ENCODE data around the gene DGKB.
"Not testable (repeated sequence)": the region's sequence is repeated elsewhere in the genome, so short reads cannot be mapped to it uniquely, and the experiment has no call there.

Gene DGKB

GRCh38 chr7:14570750-14571607 is 331.6 kb downstream of the DGKB start:
- DNase-seq: no peak

- no peak for DNase-seq
These were observed 350.5 kb downstream of the DGKB start for GRCh38 chr7:14552060-14552459.

GRCh38 chr7:14551310-14551709 is 351.2 kb downstream of the DGKB start:
- no peak for DNase-seq

GRCh38 chr7:14542624-14543023 is 359.9 kb downstream of the DGKB start:
- DNase-seq: no peak

GRCh38 chr7:14521183-14521582 is 381.4 kb downstream of the DGKB start:
- DNase-seq: no peak

- no peak for DNase-seq
These were observed 392.3 kb downstream of the DGKB start for GRCh38 chr7:14510268-14510667.

- no peak for DNase-seq
These were observed 394.9 kb downstream of the DGKB start for GRCh38 chr7:14507617-14508016.

- DNase-seq: no peak
These were observed 396.6 kb downstream of the DGKB start for GRCh38 chr7:14505906-14506305.

- DNase-seq: no peak
These were observed 398.4 kb downstream of the DGKB start for GRCh38 chr7:14504134-14504533.

GRCh38 chr7:14503623-14504022 is 398.9 kb downstream of the DGKB start:
- DNase-seq: no peak

- no peak for DNase-seq
These were observed 401.1 kb downstream of the DGKB start for GRCh38 chr7:14501436-14501835.

- DNase-seq: no peak
These were observed 405.2 kb downstream of the DGKB start for GRCh38 chr7:14497390-14497789.

- DNase-seq: no peak
These were observed 406.9 kb downstream of the DGKB start for GRCh38 chr7:14495633-14496032.

GRCh38 chr7:14487701-14488395 is 414.7 kb downstream of the DGKB start:
- DNase-seq: no peak

- no peak for DNase-seq
These were observed 418.9 kb downstream of the DGKB start for GRCh38 chr7:14483663-14484062.

GRCh38 chr7:14480281-14480680 is 422.3 kb downstream of the DGKB start:
- DNase-seq: no peak

GRCh38 chr7:14478834-14479510 is 423.6 kb downstream of the DGKB start:
- no peak for DNase-seq

- not testable (repeated sequence) for DNase-seq
These were observed 440.8 kb downstream of the DGKB start for GRCh38 chr7:14461716-14462115.

- DNase-seq: not testable (repeated sequence)
These were observed 443.7 kb downstream of the DGKB start for GRCh38 chr7:14458846-14459245.

GRCh38 chr7:14457568-14458453 is 444.7 kb downstream of the DGKB start:
- DNase-seq: peak; percentile 34

- no peak for DNase-seq
These were observed 453.3 kb downstream of the DGKB start for GRCh38 chr7:14449291-14449690.

- DNase-seq: no peak
These were observed 455.7 kb downstream of the DGKB start for GRCh38 chr7:14446829-14447228.

GRCh38 chr7:14446219-14446618 is 456.3 kb downstream of the DGKB start:
- DNase-seq: no peak
